Mammary microvascular endothelial cell (primary cell): Measurements from ENCODE around the gene KRTAP10-2. TPM values are rescaled to one million over a fixed set of nuclear protein-coding genes. Genes with fewer than 3 reads are reported as not detected.

Experiments used
- total RNA-seq: library from RNA; depleted of rRNA; stranded (reverse); fragments of >200 nt; gene quantifications from 2 replicates; pipeline ENCODE4 v1.2.3, GENCODE V29; 2015

The KRTAP10-2 gene
- total RNA-seq, result not detected in 2 replicates

GRCh38 chr21:44551340-44551961, at the start of gene KRTAP10-2:
KRTAP10-2 (minus strand) TSS chr21:44551505; CDS start chr21:44551458, 47 bp downstream.

GRCh38 chr21:44600118-44600978, 49.0 kb upstream of the KRTAP10-2 start, which contains the start of gene KRTAP10-7:
KRTAP10-7 (plus strand) TSS chr21:44600597; CDS start chr21:44600622, 25 bp downstream.

GRCh38 chr21:44592446-44593311, 41.4 kb upstream of the KRTAP10-2 start, which contains the start of gene KRTAP10-6:
KRTAP10-6 (minus strand) TSS chr21:44592505; CDS start chr21:44592484, 21 bp downstream.

DNA sequence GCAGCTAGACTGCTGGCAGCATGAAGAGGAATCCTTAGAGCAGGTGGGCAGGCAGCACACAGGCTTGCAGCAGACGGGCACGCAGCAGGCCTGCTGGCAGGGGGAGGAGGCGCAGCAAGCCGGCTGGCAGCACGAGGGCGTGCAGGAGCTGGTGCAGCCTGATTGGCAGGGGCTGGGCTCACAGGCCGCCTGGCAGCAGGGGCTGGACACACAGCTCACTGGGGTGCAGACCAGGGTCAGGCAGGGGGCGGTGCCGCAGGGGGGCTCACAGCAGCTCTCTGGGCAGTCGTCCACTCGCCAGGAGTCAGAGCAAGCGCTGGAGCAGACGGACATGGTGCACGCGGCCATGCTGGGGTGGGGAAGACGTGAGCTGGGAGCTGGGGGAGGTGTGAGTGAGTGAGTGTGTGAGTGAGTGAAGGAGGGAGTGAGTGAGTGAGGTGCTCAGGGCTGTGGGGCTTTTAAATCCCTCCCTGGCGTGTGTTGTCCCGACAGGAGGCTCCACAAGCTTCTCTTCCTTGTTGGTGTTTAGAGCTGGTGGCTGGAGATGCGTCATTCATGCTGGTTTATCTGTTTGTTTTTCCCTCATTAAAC, 29.0 kb upstream of the KRTAP10-2 start, which contains the start of gene KRTAP10-5:
Gene KRTAP10-5, minus strand, starts transcription at position 374 of the 591 bp plus-strand sequence. Its CDS starts 26 bp downstream, at position 348.

DNA sequence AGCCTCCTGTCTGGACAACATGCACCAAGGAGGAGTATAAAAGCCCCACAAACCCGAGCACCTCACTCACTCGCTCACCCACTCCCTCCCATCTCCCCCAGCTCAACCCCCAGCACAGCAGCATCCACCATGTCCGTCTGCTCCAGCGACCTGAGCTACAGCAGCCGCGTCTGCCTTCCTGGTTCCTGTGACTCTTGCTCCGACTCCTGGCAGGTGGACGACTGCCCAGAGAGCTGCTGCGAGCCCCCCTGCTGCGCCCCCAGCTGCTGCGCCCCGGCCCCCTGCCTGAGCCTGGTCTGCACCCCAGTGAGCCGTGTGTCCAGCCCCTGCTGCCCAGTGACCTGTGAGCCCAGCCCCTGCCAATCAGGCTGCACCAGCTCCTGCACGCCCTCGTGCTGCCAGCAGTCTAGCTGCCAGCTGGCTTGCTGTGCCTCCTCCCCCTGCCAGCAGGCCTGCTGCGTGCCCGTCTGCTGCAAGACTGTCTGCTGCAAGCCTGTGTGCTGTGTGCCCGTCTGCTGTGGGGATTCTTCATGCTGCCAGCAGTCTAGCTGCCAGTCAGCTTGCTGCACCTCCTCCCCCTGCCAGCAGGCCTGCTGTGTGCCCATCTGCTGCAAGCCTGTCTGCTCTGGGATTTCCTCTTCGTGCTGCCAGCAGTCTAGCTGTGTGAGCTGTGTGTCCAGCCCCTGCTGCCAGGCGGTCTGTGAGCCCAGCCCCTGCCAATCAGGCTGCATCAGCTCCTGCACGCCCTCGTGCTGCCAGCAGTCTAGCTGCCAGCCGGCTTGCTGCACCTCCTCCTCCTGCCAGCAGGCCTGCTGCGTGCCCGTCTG, 22.5 kb upstream of the KRTAP10-2 start, which contains the start of gene KRTAP10-4:
Gene KRTAP10-4, plus strand, starts transcription at position 100 of the 827 bp plus-strand sequence. Its CDS starts 30 bp downstream, at position 130.

GRCh38 chr21:44558695-44559094, 7.4 kb upstream of the KRTAP10-2 start, which contains the start of gene KRTAP10-3:
KRTAP10-3 (minus strand) TSS chr21:44558795; CDS start chr21:44558715, 80 bp downstream.

GRCh38 chr21:44539991-44540666, 11.2 kb downstream of the KRTAP10-2 start, which contains the start of gene KRTAP10-1:
KRTAP10-1 (minus strand) TSS chr21:44540195; CDS start chr21:44540150, 45 bp downstream.

Other genes with a start within 250 kb of the KRTAP10-2 start
- 10.6 and 11.7 TPM in 2 replicates for gene CFAP410, start 212.1 kb downstream of the KRTAP10-2 start, total RNA-seq
- 18.1 and 18.3 TPM in 2 replicates for gene TRPM2, start 197.9 kb downstream of the KRTAP10-2 start, total RNA-seq
- 3.5 and 5.5 TPM in 2 replicates for gene LRRC3, start 96.0 kb downstream of the KRTAP10-2 start, total RNA-seq
- gene KRTAP10-1, start 11.3 kb downstream of the KRTAP10-2 start, total RNA-seq, result not detected in 2 replicates
- not detected in 2 replicates for gene KRTAP10-3, start 7.3 kb upstream of the KRTAP10-2 start, total RNA-seq
- not detected in 2 replicates for gene KRTAP10-4, start 22.2 kb upstream of the KRTAP10-2 start, total RNA-seq
- not detected in 2 replicates for gene KRTAP10-5, start 29.1 kb upstream of the KRTAP10-2 start, total RNA-seq
- not detected in 2 replicates for gene KRTAP10-6, start 41.0 kb upstream of the KRTAP10-2 start, total RNA-seq
- gene KRTAP10-7, start 49.1 kb upstream of the KRTAP10-2 start, total RNA-seq, result not detected in 2 replicates
- gene KRTAP10-8, start 60.6 kb upstream of the KRTAP10-2 start, total RNA-seq, result not detected in 2 replicates
- not detected in 2 replicates for gene KRTAP10-9, start 75.6 kb upstream of the KRTAP10-2 start, total RNA-seq
- not detected in 2 replicates for gene KRTAP10-10, start 85.9 kb upstream of the KRTAP10-2 start, total RNA-seq
- gene KRTAP10-11, start 94.9 kb upstream of the KRTAP10-2 start, total RNA-seq, result not detected in 2 replicates
- gene KRTAP12-4, start 103.2 kb upstream of the KRTAP10-2 start, total RNA-seq, result not detected in 2 replicates
- gene KRTAP12-3, start 106.4 kb upstream of the KRTAP10-2 start, total RNA-seq, result not detected in 2 replicates
- not detected in 2 replicates for gene KRTAP12-2, start 115.4 kb upstream of the KRTAP10-2 start, total RNA-seq
- gene KRTAP12-1, start 130.7 kb upstream of the KRTAP10-2 start, total RNA-seq, result not detected in 2 replicates
- not detected in 2 replicates for gene KRTAP10-12, start 145.7 kb upstream of the KRTAP10-2 start, total RNA-seq
- gene TSPEAR, start 160.1 kb upstream of the KRTAP10-2 start, total RNA-seq, result 0.10 TPM in 1 of 2 replicates, not detected in the other